OCI-LY7 (cell line): ENCODE data around the gene NUDT8. TPM values are rescaled to one million over a fixed set of nuclear protein-coding genes. Genes with fewer than 3 reads are reported as not detected.
"Not testable (repeated sequence)": the region's sequence is repeated elsewhere in the genome, so short reads cannot be mapped to it uniquely, and the experiment has no call there.

ENCODE experiments used
- BruUV-seq: library from RNA; stranded (reverse); fragments of 400-500 nt; replicated peaks from 2 replicates; lab custom pipeline; 2021; lab: Mats Ljungman, UMichigan
- CTCF ChIA-PET: fragments of 300-600 bp; sonication (Branson Sonifier 250); formaldehyde crosslinking; loops from one replicate; lab custom pipeline; 2022; ENCODE audit warnings: antibody characterized with exemption; ENCODE audit not compliant: unreplicated experiment; lab: Charles Lee
- POLR2A ChIA-PET: fragments of 300-600 bp; sonication (Branson Sonifier 250); formaldehyde crosslinking; loops from one replicate; lab custom pipeline; 2022; ENCODE audit warnings: antibody characterized with exemption; lab: Charles Lee
- DNase-seq: peaks from one replicate; pipeline ENCODE4 v3.0.0-alpha.2; 2015; ENCODE audit warnings: low spot score
- H2AFZ ChIP-seq: fragments of 200-600 bp; sonication (generic), shearing (Covaris generic); 2 replicates; pipeline ENCODE4 v1.6.1; 2014; ENCODE audit warnings: mild to moderate bottlenecking, antibody characterized with exemption, low read length, moderate library complexity
- H3K27ac ChIP-seq: fragments of 200-600 bp; sonication (generic); 2 replicates; pipeline ENCODE4 v1.5.1; 2014; ENCODE audit warnings: mixed run types, low read depth, mild to moderate bottlenecking, moderate library complexity, low read length, inconsistent platforms; ENCODE audit not compliant: poor library complexity, severe bottlenecking
- H3K36me3 ChIP-seq: fragments of 200-600 bp; sonication (generic); 2 replicates; pipeline ENCODE4 v1.6.1; 2014; ENCODE audit warnings: mild to moderate bottlenecking, antibody characterized with exemption, low read length, moderate library complexity, mixed read lengths; ENCODE audit not compliant: insufficient read depth
- H3K4me1 ChIP-seq: fragments of 200-600 bp; sonication (generic); 2 replicates; pipeline ENCODE4 v1.5.1; 2014; ENCODE audit warnings: mild to moderate bottlenecking, low read length; ENCODE audit not compliant: insufficient read depth, poor library complexity, severe bottlenecking
- H3K4me2 ChIP-seq: fragments of 200-600 bp; sonication (generic); 2 replicates; pipeline ENCODE4 v1.6.1; 2014; ENCODE audit warnings: mild to moderate bottlenecking, low read length
- H3K4me3 ChIP-seq: fragments of 200-600 bp; sonication (generic); 2 replicates; pipeline ENCODE4 v1.5.1; 2014; ENCODE audit warnings: mild to moderate bottlenecking, low read depth, low read length; ENCODE audit not compliant: poor library complexity, severe bottlenecking
- H3K79me2 ChIP-seq: fragments of 200-600 bp; sonication (generic); 2 replicates; pipeline ENCODE4 v1.6.1; 2016; ENCODE audit warnings: low read depth, mild to moderate bottlenecking, low read length, moderate library complexity, mixed read lengths; ENCODE audit not compliant: insufficient read depth
- H3K9me2 ChIP-seq: fragments of 200-600 bp; sonication (generic); 2 replicates; pipeline ENCODE4 v1.6.1; 2016; ENCODE audit warnings: mild to moderate bottlenecking, low read length, mixed read lengths; ENCODE audit not compliant: insufficient read depth
- H3K9me3 ChIP-seq: fragments of 200-600 bp; sonication (generic); 2 replicates; pipeline ENCODE4 v1.6.1; 2014; ENCODE audit warnings: mild to moderate bottlenecking, mixed run types, low read length, mixed read lengths
- H4K20me1 ChIP-seq: fragments of 200-600 bp; sonication (generic); 2 replicates; pipeline ENCODE4 v1.6.1; 2014; ENCODE audit warnings: mild to moderate bottlenecking, antibody characterized with exemption, low read length, moderate library complexity, mixed read lengths; ENCODE audit not compliant: insufficient read depth
- EZH2phosphoT487 ChIP-seq: fragments of 200-600 bp; sonication (generic); IDR thresholded peaks from 2 replicates; pipeline ENCODE4 v1.6.1; 2018; ENCODE audit warnings: low read depth, borderline replicate concordance, mild to moderate bottlenecking, mixed run types, antibody characterized with exemption, low read length, moderate library complexity, mixed read lengths
- intact Hi-C: fragments of 100-400 bp; cut with micrococcal nuclease; formaldehyde crosslinking; loops from one replicate; pipeline ENCODE4 v1.10.0; 2022; ENCODE audit not compliant: unreplicated experiment
- total RNA-seq, 2 experiments: library from RNA; depleted of rRNA in 1 of 2; stranded (reverse); fragments of >200 nt in 1 of 2; shearing (Covaris generic) in 1 of 2; gene quantifications; 2 replicates each; pipeline ENCODE4 v1.2.3, GENCODE V29; 2014 to 2022
- TF ChIP-seq, protein P1 (sequence below): fragments of 200-600 bp; sonication (generic); conservative IDR thresholded peaks from 2 replicates; pipeline ENCODE4 v1.5.1; 2014; ENCODE audit warnings: mild to moderate bottlenecking, antibody characterized with exemption, low read length, moderate library complexity, mixed read lengths

Gene NUDT8
- total RNA-seq, 2 experiments from 2014 or later = 20.4 to 35.4 TPM

DNA sequence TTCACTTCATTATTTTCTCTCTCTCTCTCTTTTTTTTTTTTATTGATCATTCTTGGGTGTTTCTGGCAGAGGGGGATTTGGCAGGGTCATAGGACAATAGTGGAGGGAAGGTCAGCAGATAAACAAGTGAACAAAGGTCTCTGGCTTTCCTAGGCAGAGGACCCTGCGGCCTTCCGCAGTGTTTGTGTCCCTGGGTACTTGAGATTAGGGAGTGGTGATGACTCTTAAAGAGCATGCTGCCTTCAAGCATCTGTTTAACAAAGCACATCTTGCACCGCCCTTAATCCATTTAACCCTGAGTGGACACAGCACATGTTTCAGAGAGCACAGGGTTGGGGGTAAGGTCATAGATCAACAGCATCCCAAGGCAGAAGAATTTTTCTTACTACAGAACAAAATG is 32.3 kb downstream of the NUDT8 start:
- H3K4me2 ChIP-seq, POLR2A ChIA-PET, H3K9me3 ChIP-seq, H3K4me3 ChIP-seq, H3K36me3 ChIP-seq, H3K9me2 ChIP-seq, BruUV-seq, H4K20me1 ChIP-seq, H3K27ac ChIP-seq, DNase-seq, CTCF ChIA-PET, H3K79me2 ChIP-seq, intact Hi-C loops, H2AFZ ChIP-seq: not testable (repeated sequence)
- peaks cover 25% of the 10 kb centered on the region for H3K4me1 ChIP-seq

DNA sequence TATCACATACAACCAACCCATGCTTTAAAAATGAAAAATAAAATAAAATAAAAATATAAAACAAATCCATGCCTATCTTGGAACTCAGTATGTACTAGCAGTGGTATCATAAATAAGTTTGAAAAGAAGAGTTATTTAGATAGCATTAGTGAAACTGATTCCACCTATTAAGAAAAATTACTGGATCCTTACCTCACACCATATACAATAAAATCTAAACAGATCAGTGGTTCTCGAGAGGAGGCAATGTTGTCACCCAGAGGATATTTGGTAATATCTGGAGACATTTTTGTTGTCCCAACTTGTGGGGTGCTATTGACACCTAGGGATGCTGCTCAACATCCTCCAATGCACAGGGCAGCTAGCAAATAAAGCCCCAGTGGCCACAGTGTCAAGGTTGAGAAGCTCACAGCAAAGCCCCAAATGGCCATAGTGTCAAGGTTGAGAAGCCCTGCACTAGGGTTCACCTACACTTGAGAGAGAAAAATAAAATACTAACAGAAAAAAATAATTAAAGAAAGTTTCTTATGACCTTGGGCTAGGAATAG is 32.9 kb downstream of the NUDT8 start:
- no peak overlapping the region for H3K27ac ChIP-seq
- DNase-seq = no peak
- H3K4me3 ChIP-seq = no peak overlapping the region
- H3K9me3 ChIP-seq = peaks cover 6% of the 10 kb centered on the region; the same call in 1 of the 2 replicates
- peaks cover 24% of the 10 kb centered on the region for H3K4me1 ChIP-seq
- H3K9me2 ChIP-seq = no peaks in the 10 kb centered on the region
- H2AFZ ChIP-seq = no peak overlapping the region
- BruUV-seq = no TSS peak
- intact Hi-C loops = no loop called here
- ChIA-PET POLR2A (no interaction called here), CTCF (no interaction called here)
- no peak for TF ChIP-seq EZH2phosphoT487
- TF ChIP-seq, protein P1, sequence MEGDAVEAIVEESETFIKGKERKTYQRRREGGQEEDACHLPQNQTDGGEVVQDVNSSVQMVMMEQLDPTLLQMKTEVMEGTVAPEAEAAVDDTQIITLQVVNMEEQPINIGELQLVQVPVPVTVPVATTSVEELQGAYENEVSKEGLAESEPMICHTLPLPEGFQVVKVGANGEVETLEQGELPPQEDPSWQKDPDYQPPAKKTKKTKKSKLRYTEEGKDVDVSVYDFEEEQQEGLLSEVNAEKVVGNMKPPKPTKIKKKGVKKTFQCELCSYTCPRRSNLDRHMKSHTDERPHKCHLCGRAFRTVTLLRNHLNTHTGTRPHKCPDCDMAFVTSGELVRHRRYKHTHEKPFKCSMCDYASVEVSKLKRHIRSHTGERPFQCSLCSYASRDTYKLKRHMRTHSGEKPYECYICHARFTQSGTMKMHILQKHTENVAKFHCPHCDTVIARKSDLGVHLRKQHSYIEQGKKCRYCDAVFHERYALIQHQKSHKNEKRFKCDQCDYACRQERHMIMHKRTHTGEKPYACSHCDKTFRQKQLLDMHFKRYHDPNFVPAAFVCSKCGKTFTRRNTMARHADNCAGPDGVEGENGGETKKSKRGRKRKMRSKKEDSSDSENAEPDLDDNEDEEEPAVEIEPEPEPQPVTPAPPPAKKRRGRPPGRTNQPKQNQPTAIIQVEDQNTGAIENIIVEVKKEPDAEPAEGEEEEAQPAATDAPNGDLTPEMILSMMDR = no peak
- H3K4me2 ChIP-seq = no peak overlapping the region
- H4K20me1 ChIP-seq = no peaks in the 10 kb centered on the region
- H3K36me3 ChIP-seq = no peaks in the 10 kb centered on the region
- no peaks in the 10 kb centered on the region for H3K79me2 ChIP-seq

DNA sequence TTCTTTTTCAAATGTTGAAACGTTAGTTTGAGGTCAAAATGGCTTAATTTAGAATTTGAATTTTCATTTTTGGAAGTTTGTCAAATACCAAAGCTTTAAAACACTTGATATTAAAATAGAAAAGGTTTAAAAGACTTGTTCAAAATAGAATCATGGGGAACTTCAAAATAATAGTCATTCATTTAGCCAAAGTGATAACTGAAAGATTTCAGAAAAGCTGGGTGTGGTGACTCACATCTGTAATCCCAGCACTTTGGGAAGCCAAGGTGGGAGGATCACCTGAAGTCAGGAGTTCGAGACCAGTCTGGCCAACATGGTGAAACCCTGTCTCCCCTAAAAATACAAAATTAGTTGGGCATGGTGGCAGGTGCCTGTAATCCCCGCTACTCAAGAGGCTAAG is 35.3 kb downstream of the NUDT8 start:
- no peak for DNase-seq
- intact Hi-C loops = no loop called here

More for the DNA sequence above, 35.3 kb downstream of the NUDT8 start:
- Histone ChIP-seq H3K9me3 (peaks cover 6% of the 10 kb centered on the region; the same call in 1 of the 2 replicates), H3K9me2 (no peaks in the 10 kb centered on the region), H3K27ac (no peak overlapping the region), H2AFZ (no peak overlapping the region), H3K4me1 (peaks cover under 1% of the 10 kb centered on the region), H3K4me2 (no peak overlapping the region), H3K36me3 (peaks cover 12% of the 10 kb centered on the region), H4K20me1 (no peaks in the 10 kb centered on the region), H3K79me2 (no peaks in the 10 kb centered on the region), H3K4me3 (no peak overlapping the region)
- BruUV-seq = no TSS peak
- POLR2A ChIA-PET = interaction anchor here (0.7 kb wide), 1 partner anchor 41 kb away, joined by 4 read pairs; no protein-coding TSS in a partner anchor
- CTCF ChIA-PET = no interaction called here
- TF ChIP-seq, protein P1 = no peak
- no peak for TF ChIP-seq EZH2phosphoT487
